HG03066 (cell line): ENCODE results near the gene ERBB4.

ENCODE experiments used
- ATAC-seq: cut with Tn5 transposase; IDR thresholded peaks from one replicate; pipeline ENCODE4 v1.9.1; 2021; ENCODE audit warnings: low read depth; ENCODE audit not compliant: unreplicated experiment

Gene ERBB4

DNA sequence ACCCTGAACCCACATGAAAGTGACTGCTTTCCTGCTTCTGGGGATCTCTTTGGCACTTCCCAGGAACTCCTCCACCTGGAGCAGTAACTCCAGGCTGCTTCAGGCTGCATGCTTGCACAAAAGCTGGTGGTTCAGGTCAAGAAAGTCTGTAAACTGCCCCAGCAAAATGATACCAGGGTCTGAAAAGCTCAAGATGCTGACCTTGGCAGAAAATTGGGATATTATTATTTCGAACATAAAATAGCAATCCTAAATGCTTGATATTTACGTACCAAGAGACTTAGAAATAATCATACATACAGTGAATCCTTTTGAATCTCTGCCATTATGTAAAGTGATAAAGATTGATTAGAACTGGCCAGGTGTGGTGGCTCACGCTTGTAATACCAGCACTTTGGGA is 674.3 kb downstream of the ERBB4 start:
- no peak for ATAC-seq

DNA sequence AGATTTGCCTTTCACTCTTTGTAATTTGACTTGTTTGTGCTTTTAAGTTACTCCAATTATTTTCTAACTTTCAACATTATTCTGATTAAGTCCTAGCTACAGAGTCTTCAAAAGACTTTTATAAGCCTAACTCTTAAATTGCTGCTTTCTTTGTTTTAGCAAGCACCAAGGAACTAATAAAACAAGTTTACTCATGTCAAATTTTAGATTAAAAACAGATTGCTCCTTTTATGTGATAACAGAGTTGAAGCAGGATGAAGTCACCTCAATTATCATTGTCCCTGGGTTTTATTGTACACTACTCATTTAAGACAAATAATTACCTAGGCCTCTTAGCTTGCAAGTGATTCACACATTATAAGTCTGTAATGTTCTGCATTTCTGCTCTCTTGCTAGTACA is 678.4 kb downstream of the ERBB4 start:
- ATAC-seq = no peak

DNA sequence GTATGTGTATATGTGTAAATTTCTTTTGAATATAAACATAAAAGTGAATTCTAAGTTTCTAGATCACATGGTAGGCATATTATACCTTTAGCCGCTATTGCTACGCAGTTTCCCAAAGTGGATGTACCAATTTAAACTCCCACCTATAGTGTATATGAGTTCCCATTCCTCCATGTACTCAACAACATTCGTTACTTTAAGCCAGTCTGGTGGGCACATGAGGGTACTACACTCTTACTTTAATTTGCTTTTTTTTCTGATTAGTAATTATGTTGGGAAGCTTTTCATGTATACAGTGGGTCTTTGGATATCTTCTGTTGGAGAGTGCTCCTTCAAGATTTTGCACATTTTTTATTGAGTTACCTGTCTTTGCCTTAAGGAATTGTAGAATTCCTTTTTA is 683.8 kb downstream of the ERBB4 start:
- no peak for ATAC-seq

DNA sequence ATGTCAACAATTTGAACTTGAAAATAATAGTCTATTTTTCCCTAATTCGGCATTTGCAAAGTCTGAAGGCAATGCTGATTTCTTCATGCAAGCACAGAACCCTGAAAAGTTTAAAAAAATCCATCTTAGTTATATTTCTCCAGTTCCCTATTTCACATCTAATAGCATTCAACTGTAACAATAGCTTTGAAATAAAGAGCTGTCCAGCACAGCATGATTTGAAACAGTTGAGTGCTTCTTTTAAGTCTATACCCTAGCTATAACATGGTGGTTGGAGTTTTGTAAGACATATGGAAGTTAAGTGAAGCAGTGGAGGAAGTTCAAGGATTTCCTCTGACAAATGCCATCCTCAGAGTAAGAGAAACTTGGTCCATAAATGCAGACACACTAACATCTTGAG is 691.9 kb downstream of the ERBB4 start:
- ATAC-seq = no peak

DNA sequence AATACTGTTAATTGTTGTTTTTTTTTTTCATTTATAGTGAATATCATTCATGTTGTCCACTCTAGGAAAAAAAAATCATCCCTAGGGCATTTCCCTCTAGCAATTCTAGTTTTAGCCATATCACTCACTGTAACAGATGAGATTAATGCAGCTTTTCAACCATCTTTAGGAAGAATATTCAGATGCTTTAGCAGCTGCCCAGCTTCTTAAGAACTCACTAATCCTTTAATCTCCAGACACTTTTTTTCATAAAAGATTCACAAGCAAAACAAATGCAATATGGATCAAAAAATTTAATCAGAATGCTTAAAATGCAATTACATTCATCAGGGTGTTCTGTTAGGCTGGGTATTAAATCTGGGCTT is 692.6 kb downstream of the ERBB4 start:
- ATAC-seq = no peak

DNA sequence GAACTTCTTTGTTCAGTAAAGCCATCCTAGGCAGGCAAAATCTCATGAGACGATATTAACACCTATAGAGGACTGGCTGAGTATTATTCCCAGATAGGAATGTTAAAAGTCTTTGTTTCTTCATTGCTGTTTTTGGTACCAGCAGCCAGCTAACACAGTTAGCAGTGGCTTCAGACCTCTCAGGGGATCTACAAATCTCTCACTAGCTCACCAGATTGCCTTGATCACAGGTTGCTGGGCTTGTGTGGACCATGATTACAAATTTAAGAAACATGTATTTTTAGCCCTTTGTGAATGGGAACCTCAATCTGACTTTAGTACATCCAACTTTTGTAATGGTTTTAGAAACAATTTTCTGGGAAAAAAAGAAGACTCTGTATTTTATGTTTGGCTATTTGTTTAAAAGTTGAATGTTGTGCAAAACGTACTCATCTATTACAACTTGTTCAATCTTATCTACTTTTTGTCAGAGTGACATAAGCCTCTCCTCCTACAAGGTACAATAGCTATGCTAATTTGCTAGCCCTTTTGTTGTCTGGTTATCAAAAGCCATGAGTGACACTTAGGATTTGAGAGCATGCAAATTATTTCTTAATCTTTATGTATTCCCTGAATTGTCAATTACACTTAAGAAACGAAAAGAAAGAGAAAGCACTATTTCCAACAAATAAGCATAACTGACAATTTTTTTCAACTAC is 693.1 kb downstream of the ERBB4 start:
- ATAC-seq = no peak

DNA sequence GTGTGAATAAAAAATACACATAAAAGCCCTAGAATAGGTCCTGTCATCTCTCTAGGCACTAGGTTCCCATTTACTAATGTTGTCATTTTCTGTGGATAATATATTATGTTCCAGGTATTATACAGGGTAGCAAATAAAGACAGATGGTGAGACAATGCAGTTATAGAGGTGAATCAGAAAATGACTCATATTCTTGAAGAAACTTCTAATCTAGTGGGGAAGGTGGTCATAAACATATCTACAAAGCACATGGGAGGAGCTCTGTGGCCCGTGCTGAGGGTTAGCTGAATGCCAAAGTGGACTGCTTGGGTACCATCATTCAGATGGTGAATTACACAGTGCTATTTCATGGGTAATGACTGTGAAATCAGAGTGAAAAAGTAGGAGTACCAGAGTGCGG is 700.9 kb downstream of the ERBB4 start:
- ATAC-seq = no peak

DNA sequence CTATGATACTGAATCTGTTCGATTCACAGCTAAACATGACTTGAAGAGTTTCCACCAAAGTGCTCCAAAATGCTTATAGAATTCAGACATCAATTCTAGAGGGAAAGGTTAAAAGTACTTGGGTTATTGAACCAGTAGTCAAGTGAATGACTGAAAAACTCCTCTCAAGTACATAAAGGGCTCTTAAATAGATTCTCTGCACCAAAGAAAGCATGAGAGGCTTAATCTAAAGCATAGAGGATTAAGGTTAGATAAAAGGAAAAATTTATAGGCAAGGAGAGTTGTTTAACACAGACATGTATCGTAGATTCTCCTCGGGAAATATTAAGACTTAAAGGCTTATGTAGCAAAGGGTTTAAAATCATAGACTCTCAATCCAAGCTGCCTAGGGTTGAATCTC is 701.4 kb downstream of the ERBB4 start:
- ATAC-seq = no peak

DNA sequence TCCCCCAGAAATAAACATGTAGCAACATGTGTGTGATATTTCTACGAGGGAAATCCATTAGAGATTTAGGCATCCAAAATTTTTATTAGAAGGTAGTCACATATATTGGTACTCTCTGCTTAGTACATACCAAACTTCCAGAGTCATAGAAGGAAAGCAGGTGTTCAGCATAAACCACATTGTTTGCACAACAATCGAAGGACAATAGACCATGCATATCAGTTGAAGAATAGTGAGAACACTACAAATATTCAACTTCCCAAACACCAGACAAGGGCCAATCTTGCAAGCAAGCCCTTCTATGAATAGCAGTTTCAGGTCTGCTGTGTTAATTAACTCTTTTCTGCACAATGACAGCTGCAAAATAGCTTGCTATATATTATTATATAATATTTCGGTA is 702.2 kb downstream of the ERBB4 start:
- no peak for ATAC-seq

DNA sequence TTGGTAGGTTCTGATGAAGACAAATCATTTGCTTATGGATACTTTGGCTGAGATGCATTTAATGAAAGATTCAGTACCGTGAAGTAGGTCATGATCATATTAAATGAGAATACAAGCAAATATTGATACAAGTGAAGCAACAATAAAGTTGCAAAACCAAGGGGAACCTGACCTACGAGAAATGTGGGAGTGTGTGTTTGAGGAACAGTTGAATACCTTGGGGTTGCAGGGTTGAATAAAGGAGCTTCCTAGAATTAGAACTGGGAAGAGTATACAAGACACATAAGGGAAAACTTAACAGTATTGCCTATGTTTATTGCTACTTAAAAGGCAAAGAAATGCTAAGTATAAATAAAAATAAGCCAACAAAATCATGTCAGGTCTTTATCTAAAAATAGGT is 702.9 kb downstream of the ERBB4 start:
- ATAC-seq = no peak

DNA sequence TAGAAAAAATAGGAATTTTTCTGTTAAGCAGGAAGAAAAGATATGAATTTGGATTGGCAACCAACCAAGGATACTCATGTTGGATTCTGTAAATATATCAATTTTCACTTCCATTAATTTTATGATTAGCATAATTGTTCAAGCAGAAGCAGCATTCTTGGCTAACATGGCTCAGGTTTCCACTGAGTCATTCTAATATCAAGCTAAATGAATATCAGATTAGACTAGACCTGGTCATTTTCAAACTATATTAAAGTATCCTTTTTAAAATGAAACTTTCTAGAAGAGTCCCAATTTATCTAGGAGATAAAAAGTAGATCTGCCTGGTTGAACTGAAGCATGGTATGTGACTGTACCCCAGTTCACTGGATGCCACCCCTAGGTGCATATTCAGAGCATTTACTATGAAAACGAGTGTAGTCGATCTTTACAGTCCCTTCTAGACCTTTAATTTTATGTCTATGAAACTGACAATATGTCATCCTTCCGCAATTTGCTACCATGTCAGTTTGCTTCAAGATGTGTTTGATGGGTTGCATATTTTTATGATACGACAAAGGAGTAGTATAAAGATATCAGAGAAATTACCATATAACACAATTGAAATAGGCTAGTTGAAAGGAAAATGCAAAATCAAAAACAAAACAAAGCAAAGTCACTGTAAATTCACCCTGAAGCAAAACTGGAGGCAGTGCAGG is 704.9 kb downstream of the ERBB4 start:
- no peak for ATAC-seq

DNA sequence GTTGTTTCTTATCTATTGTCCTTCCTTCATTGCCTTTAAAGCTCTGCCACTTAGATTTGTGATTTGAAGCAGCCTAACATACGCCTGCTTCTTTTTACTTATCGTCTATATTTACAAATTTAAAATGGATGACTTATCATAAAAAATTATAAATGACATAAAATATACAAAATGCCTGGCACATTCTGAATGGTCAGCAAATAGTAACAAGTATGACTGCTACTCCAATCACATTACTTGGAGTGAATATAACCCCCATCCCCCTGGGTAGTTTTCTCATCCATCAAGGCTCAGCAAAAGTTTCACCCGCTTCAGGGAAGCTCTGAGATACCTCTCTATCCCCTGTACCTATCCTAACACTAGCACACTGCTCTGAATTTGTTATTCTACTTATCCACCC is 708.9 kb downstream of the ERBB4 start:
- no peak for ATAC-seq

DNA sequence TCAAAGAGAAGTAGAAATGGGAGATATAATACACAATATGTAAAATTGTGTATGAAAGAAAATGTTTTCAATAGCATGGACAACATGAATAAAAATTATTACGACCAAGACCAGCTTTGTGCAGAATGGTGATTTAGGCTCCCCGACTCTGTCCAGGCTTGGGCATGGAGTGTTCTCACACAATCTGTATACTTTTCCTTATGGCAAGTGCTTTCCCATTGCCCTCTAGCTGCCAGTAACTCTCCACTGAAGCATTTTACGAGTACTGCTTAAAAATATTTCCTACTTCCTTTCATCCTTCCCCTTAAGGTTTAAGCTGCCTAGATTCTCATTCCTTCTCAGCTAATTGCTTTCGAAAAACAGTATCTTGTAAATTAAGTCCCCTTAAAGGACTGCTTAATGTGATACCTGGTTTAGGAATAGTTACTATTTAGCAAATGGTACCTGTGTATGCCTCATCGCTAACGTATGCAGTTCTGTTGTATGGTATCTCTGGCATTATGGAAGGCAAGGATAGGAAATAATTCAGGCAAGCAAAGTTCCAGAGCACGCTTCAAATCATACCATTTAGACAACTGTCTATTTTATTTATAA is 714.6 kb downstream of the ERBB4 start:
- ATAC-seq = no peak

DNA sequence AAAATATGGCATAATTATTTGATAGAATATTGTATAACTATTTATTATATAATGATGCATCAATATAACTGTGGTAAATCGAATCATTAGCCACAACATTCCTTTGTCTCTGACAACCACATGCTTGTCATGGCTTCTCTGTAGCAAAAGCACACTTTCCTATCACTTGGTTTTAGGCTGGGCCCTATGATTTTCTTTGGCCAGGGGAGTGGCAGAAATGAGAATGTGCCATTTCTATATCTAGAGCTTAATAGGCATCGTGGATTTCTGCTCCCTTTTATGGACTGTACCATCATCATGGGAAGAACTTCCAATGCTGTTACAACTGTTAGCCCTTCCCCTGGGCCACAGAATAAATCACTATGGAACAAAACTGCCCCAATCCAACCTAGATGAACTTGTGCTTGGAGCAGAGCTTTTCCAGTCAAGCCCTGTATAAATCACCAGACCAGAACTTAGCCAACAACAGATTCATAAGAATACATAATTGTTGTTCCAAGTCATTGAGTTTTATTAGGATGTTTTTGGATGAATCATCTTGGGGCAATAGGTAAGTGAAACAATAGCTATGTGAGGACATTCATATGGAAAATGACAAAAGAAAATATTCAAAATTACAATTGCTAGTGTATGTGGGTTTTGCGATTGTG is 715.8 kb downstream of the ERBB4 start:
- ATAC-seq = no peak

DNA sequence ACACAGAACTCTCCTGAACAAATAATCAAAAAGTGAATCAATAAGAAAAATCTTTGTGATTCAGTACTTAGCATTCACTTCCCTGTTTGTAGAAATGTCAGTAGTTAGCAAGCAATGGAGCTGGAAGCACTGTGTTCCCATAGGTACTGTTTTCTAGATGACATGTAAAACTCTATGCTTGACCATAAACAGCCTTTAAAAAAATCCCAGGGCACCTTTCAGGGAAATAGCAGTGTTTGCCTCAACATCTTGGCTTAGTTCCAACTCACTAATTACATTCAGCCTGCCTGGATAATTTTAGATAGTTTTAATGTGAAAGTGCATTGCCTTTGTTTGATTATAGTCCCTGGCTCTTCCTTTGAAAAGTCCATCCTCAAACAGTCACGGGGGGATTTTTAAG is 721.8 kb downstream of the ERBB4 start:
- ATAC-seq = no peak

DNA sequence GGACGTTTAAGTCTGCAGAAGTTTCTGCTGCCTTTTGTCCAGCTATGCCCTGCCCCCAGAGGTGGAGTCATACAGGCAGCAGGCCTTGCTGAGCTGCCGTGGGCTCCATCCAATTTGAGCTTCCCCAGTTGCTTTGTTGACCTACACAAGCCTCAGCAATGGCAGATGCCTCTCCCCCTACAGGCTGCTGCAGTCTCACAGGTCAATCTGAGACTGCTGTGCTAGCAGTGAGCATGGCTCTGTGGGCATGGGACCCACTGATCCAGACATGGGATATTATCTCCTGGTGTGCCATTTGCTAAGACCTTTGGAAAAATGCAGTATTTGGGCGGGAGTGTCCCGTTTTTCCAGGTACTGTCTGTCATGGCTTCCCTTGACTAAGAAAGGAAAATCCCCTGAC is 726.0 kb downstream of the ERBB4 start:
- ATAC-seq = no peak

DNA sequence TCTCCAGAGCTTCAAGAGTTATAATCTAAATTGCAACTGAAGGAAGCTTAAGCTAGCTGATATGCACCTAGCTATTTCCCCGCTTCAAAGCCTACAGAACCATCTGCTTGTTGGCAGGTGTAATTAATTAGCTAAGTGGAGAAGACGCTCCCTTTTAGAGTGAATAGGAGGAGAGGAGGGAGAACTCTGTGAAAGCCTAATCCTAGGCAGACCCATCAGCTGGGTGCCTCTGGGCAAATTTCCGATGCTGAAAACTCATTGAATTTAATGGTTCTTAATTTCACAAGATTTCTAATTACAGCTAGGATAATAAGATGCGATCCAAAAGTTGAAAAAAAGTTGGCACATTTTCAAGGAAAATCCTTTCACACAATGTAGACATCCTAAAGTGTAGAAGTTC is 735.9 kb downstream of the ERBB4 start:
- no peak for ATAC-seq

DNA sequence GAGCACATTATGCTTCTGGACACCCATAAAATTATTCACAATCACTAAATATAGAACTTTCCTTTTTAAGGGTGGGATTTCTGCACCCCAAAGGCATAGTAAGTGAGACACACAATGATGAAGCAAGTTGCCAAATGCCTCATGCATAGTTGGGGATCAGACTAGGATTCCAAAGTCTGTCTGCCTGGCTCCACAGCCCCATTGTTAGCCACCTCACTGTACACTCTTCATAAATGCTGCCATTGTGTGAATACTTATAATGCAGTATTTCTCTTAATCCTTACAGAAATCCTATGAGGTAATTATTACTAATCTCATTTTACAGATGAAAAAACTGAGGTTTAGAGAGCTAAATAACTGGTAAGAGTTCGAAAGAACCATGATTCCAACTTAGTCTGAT is 738.6 kb downstream of the ERBB4 start:
- no peak for ATAC-seq

DNA sequence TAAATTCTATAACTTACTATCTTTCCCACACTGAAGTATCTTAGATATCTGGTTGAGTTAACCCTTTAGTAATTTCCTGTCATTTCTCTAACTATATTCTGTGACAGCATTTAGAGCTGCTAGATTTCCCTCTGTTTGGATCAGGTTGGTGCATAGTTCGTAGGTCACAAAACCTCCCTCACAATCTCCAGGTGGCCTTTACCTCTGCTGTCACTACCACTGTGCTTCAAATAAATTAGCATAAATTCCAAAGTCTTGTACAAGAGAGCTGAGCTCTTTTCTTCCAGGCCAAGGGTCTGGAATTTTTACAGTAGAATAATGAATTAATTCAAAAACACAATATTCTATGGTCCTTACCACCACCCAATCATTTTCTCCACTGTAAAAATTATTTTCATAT is 739.7 kb downstream of the ERBB4 start:
- ATAC-seq = no peak

DNA sequence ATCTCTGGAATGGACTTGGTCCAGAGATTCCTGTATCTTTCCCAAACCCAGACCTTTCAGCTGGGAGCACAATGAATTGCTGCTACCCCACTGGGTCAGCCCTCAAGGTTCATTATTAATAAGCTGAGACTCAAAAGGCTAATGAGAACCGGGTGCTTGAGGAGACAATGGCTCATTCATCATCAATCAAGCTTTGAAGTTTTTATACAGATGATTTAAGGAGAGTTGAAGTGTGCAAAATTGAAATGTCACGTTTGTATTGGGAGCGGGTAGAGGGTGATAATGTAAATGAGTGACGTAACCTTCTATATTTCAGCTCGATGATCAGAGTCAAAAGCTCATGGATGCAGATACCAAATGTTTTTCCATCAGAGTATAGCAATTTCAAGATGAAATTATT is 744.9 kb downstream of the ERBB4 start:
- no peak for ATAC-seq

DNA sequence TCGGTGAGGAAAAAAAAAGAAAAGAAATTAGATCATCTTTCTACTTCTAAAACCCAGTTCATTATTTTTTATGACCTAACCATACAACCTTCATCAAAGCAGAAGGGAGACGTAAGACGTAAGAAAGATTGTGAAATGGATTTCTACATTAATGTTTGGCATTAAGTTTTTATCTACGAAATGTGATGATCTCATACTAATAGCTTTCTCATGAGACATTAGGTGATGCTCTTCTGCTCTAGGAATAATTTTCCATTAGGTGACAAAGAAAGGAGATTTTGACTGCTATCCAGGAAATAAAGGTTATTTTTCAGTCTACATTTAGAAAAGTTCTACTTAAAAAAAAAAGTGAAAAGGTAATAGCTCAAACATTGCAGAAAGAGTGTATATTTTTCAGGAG is 748.6 kb downstream of the ERBB4 start:
- no peak for ATAC-seq

DNA sequence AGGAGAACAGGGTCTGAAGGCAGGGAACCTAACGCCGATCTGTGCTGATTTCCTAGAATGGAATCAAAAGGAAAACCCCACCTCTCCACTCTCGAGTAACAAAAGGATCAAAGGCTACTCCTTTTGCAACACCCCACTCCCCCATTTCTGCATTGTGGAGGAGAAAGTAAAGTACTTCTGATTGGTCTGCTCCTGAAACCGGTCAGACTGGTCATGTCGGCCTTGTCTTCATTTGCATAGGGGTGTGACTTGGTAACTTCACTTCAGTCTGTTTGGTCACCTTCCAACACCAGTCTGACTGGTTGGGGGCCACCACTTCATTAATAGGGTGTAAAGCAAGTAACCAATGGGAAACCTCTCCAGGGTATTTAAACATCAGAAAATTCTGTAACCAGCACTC is 771.9 kb downstream of the ERBB4 start:
- no peak for ATAC-seq
